Common myeloid progenitor, CD34-positive (primary cell): Measurements from ENCODE around the gene UNK.

ENCODE experiments used
- CTCF ChIA-PET: fragments of 350-600 bp; sonication (Branson Sonifier 250); formaldehyde crosslinking; loops from one replicate; lab custom pipeline; 2021; ENCODE audit warnings: antibody characterized with exemption; lab: Charles Lee
- POLR2A ChIA-PET: fragments of 350-600 bp; sonication (Branson Sonifier 250); formaldehyde crosslinking; loops from one replicate; lab custom pipeline; 2021; ENCODE audit warnings: antibody characterized with exemption; lab: Charles Lee
- DNase-seq, 3 donors: peaks; one replicate each; pipeline versions ENCODE4 v3.0.0 to v3.0.0-alpha.2; 2013
- H3K27ac ChIP-seq, 2 experiments: 1 replicate in 1 of 2; 2 replicates in 1 of 2; pipeline ENCODE4 v1.7.0; 2013; ENCODE audit warnings: inconsistent platforms in 2 of 2, low read length in 2 of 2, mild to moderate bottlenecking in 2 of 2, low read depth in 1 of 2, moderate library complexity in 1 of 2; ENCODE audit not compliant: severe bottlenecking in 2 of 2, insufficient read depth in 1 of 2, poor library complexity in 1 of 2
- H3K27me3 ChIP-seq, 5 experiments: replicated peaks in 2 of 5; 1 replicate in 3 of 5; 2 replicates in 2 of 5; pipeline versions ENCODE4 v1.6.1 to v1.7.0; 2013; ENCODE audit warnings: low read length in 4 of 5, mild to moderate bottlenecking in 2 of 5, moderate library complexity in 2 of 5, inconsistent platforms in 1 of 5; ENCODE audit not compliant: insufficient read depth in 5 of 5, control insufficient read depth in 4 of 5
- H3K36me3 ChIP-seq, 4 experiments: 1 replicate in 2 of 4; 2 replicates in 2 of 4; pipeline versions ENCODE4 v1.6.1 to v1.7.0; 2013; ENCODE audit warnings: low read length in 3 of 4, control low read depth in 1 of 4, mild to moderate bottlenecking in 1 of 4; ENCODE audit not compliant: control insufficient read depth in 4 of 4, insufficient read depth in 4 of 4
- H3K4me1 ChIP-seq, 4 experiments: 1 replicate in 3 of 4; 2 replicates in 1 of 4; pipeline versions ENCODE4 v1.6.1 to v1.7.1; 2013; ENCODE audit warnings: low read length in 3 of 4, mild to moderate bottlenecking in 3 of 4, control low read depth in 1 of 4, inconsistent platforms in 1 of 4, moderate library complexity in 1 of 4; ENCODE audit not compliant: control insufficient read depth in 4 of 4, insufficient read depth in 4 of 4; ENCODE audit errors: control extremely low read depth in 1 of 4
- H3K4me3 ChIP-seq, 7 experiments: 1 replicate in 4 of 7; 2 replicates in 3 of 7; pipeline versions ENCODE4 v1.5.1 to v1.7.0; 2013; ENCODE audit warnings: mild to moderate bottlenecking in 7 of 7, low read length in 6 of 7, moderate library complexity in 6 of 7, inconsistent platforms in 2 of 7, low read depth in 2 of 7, control low read depth in 1 of 7; ENCODE audit not compliant: insufficient read depth in 4 of 7, control insufficient read depth in 1 of 7; ENCODE audit errors: extremely low read depth in 1 of 7
- H3K9me3 ChIP-seq, 5 experiments: 1 replicate in 4 of 5; 2 replicates in 1 of 5; pipeline versions ENCODE4 v1.6.1 to v1.7.1; 2013; ENCODE audit warnings: low read length in 4 of 5, mild to moderate bottlenecking in 2 of 5, inconsistent platforms in 1 of 5, low read depth in 1 of 5, moderate library complexity in 1 of 5; ENCODE audit not compliant: control insufficient read depth in 4 of 5, insufficient read depth in 2 of 5; ENCODE audit errors: control extremely low read depth in 1 of 5
- WGBS: methylation state at CpG from one replicate; pipeline ENCODE4 v1.1.5; 2013; ENCODE audit not compliant: insufficient coverage; 5-methylcytosine and 5-hydroxymethylcytosine counted together

Gene UNK

GRCh38 chr17:75812096-75813013 lies 27.7 kb downstream of the UNK start:
- Histone ChIP-seq H3K27me3 (no peaks in the 10 kb centered on the region), H3K9me3 (no peaks in the 10 kb centered on the region), H3K36me3 (peaks cover 19 to 78% (median 65%) of the 10 kb centered on the region in 4 experiments), H3K4me1 (no peaks in the 10 kb centered on the region), H3K4me3 (no peak overlapping the region), H3K27ac (no peak overlapping the region)
- ChIA-PET CTCF (interaction anchor here (1.0 to 3.8 kb wide), 3 partner anchors 10 to 28 kb away, joined by 3 to 18 read pairs (median 5); no protein-coding TSS in a partner anchor), POLR2A (no interaction called here)
- whole genome bisulfite sequencing = 97% methylated on average over 26 of the region's 27 CpGs
- DNase-seq = no peak

GRCh38 chr17:75813081-75814020 lies 28.7 kb downstream of the UNK start:
- no peak overlapping the region for H3K4me3 ChIP-seq
- CTCF ChIA-PET = interaction anchor here (1.0 to 3.8 kb wide), 3 partner anchors 9 to 29 kb away, joined by 3 to 18 read pairs (median 5); no protein-coding TSS in a partner anchor
- no peaks in the 10 kb centered on the region for H3K27me3 ChIP-seq
- H3K36me3 ChIP-seq = peaks cover 19 to 87% (median 73%) of the 10 kb centered on the region in 4 experiments
- 98% methylated on average over 18 of the region's 24 CpGs for WGBS
- H3K27ac ChIP-seq = no peak overlapping the region
- no peak for DNase-seq
- no peaks in the 10 kb centered on the region for H3K9me3 ChIP-seq
- POLR2A ChIA-PET = no interaction called here
- no peaks in the 10 kb centered on the region for H3K4me1 ChIP-seq

- 100% methylated on average over 6 of the region's 6 CpGs for WGBS
- POLR2A ChIA-PET = no interaction called here
- Histone ChIP-seq H3K4me1 (no peaks in the 10 kb centered on the region), H3K9me3 (no peaks in the 10 kb centered on the region), H3K27me3 (no peaks in the 10 kb centered on the region), H3K4me3 (no peak overlapping the region), H3K36me3 (peaks cover 21 to 94% (median 76%) of the 10 kb centered on the region in 4 experiments), H3K27ac (no peak overlapping the region)
- DNase-seq = no peak
- CTCF ChIA-PET = interaction anchor here (0.7 to 3.8 kb wide), 3 partner anchors 10 to 24 kb away, joined by 3 to 18 read pairs (median 5); no protein-coding TSS in a partner anchor
Observed at GRCh38 chr17:75814021-75814395, 29.4 kb downstream of the UNK start.

DNA sequence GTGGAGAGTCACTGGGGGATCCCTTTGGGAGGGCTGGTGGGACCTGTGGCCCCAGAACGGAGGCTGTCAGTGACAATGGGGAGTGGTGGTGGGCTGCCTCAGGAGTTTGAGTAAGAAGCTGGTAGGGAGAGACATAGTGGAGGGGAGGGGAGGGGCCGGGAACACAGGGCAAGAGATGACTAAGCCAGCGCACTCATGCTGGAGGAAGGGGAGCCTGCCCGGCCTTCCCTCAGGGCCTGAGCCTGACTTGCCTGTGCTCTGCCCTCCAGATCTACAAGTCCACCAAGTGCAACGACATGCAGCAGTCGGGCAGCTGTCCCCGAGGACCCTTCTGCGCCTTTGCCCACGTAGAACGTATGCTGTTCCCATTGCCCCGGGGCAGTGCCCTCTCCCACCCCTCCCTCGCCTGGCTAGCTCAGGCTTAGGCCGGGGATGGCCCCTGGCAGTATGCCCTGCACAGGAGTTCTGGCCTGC lies 30.3 kb downstream of the UNK start:
- CTCF ChIA-PET = interaction anchor here (1.0 to 1.6 kb wide), 5 partner anchors 13 to 51 kb away, joined by 3 to 5 read pairs (median 4); no protein-coding TSS in a partner anchor
- no peaks in the 10 kb centered on the region for H3K9me3 ChIP-seq
- no peaks in the 10 kb centered on the region for H3K4me1 ChIP-seq
- no peak for DNase-seq
- no peaks in the 10 kb centered on the region for H3K27me3 ChIP-seq
- H3K36me3 ChIP-seq = peaks cover 22 to 93% (median 77%) of the 10 kb centered on the region in 4 experiments
- H3K27ac ChIP-seq = no peak overlapping the region
- no peak overlapping the region for H3K4me3 ChIP-seq
- 93% methylated on average over 13 of the region's 13 CpGs for WGBS
- POLR2A ChIA-PET = no interaction called here

DNA sequence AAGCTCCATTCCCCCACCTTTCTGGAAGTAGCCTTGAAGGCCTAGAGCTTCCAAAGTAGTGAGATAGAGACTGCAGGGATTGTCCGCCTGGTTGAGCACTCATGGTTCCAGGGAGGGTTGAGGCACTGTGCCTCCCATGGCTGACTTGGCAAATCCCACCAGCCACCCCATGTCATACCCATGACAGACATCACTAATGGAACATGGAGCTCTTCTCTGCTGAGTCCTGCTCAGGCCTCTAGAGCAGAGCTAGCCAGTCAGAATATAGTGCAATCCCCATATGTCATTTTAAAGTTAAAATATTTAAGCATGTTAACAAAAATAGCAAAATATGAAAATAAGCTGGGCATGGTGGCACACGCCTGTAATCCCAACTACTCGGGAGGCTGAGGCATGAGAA lies 30.8 kb downstream of the UNK start:
- H3K9me3 ChIP-seq = no peaks in the 10 kb centered on the region
- no peak overlapping the region for H3K4me3 ChIP-seq
- WGBS = 100% methylated on average over 3 of the region's 3 CpGs
- DNase-seq = no peak
- H3K27me3 ChIP-seq = no peaks in the 10 kb centered on the region
- ChIA-PET POLR2A (no interaction called here), CTCF (interaction anchor here (1.0 to 1.6 kb wide), 5 partner anchors 12 to 52 kb away, joined by 3 to 5 read pairs (median 4); no protein-coding TSS in a partner anchor)
- H3K27ac ChIP-seq = no peak overlapping the region
- peaks cover 25 to 93% (median 78%) of the 10 kb centered on the region in 4 experiments for H3K36me3 ChIP-seq
- H3K4me1 ChIP-seq = no peaks in the 10 kb centered on the region

GRCh38 chr17:75816693-75817092 lies 32.1 kb downstream of the UNK start:
- Histone ChIP-seq H3K36me3 (peaks cover 27 to 95% (median 82%) of the 10 kb centered on the region in 4 experiments), H3K27me3 (no peaks in the 10 kb centered on the region), H3K27ac (no peak overlapping the region), H3K4me1 (peaks cover 0 to 8% (median 6%) of the 10 kb centered on the region in 4 experiments), H3K9me3 (no peaks in the 10 kb centered on the region), H3K4me3 (no peak overlapping the region)
- POLR2A ChIA-PET = interaction anchor here (1.0 kb wide), 1 partner anchor 32 kb away, joined by 3 read pairs; no protein-coding TSS in a partner anchor
- 91% methylated on average over 9 of the region's 9 CpGs for WGBS
- CTCF ChIA-PET = interaction anchor here (0.9 to 1.8 kb wide), 4 partner anchors 10 to 51 kb away, joined by 3 to 8 read pairs (median 4); partner anchors contain the start of gene GALK1
- DNase-seq = no peak
